SU-DHL-6 (cell line): ENCODE results near the gene ZNF132.

ENCODE experiments used
- CTCF ChIP-seq: fragments of 200-600 bp; sonication (generic); IDR thresholded peaks from one replicate; pipeline ENCODE4 v1.5.1; 2017; ENCODE audit warnings: antibody characterized with exemption, mild to moderate bottlenecking, low read length, moderate library complexity; ENCODE audit not compliant: insufficient read depth, poor library complexity, severe bottlenecking
- EZH2phosphoT487 ChIP-seq: fragments of 200-600 bp; sonication (generic), shearing (Covaris generic); conservative IDR thresholded peaks from 2 replicates; pipeline ENCODE4 v1.6.1; 2018; ENCODE audit warnings: mild to moderate bottlenecking, antibody characterized with exemption, low read length, moderate library complexity, mixed read lengths

GRCh38 chr19:58417071-58417470 is 22.9 kb downstream of the ZNF132 start:
- TF ChIP-seq CTCF: no peak
- no peak for TF ChIP-seq EZH2phosphoT487
